SK-N-SH (cell line): ENCODE data around the gene GDF3.

Experiments
- CTCF ChIP-seq: fragments of 200-600 bp; sonication (generic); IDR thresholded peaks from 2 replicates; pipeline ENCODE4 v1.6.1; 2017; ENCODE audit warnings: antibody characterized with exemption, mild to moderate bottlenecking, moderate library complexity
- GATA2 ChIP-seq: sonication (generic); formaldehyde crosslinking; IDR thresholded peaks from 2 replicates; pipeline ENCODE4 v1.5.0; 2020; ENCODE audit warnings: mild to moderate bottlenecking, missing genetic modification reagents
- REST ChIP-seq: IDR thresholded peaks from 2 replicates; pipeline ENCODE4 v1.6.1; 2012; ENCODE audit warnings: mild to moderate bottlenecking, low read depth, low read length, moderate library complexity
- TEAD4 ChIP-seq: IDR thresholded peaks from 2 replicates; pipeline ENCODE4 v1.4.0; 2012; ENCODE audit warnings: mild to moderate bottlenecking, borderline replicate concordance; ENCODE audit not compliant: insufficient read depth

GRCh38 chr12:7729746-7730145, 34.2 kb upstream of the GDF3 start:
- TF ChIP-seq CTCF (no peak), GATA2 (no peak), REST (no peak), TEAD4 (no peak)
